GM18951 (cell line): ENCODE measurements around the gene AFG3L2.

ENCODE experiments used
- POLR2A ChIP-seq: IDR thresholded peaks from 4 replicates; pipeline ENCODE4 v1.6.1; 2011; ENCODE audit warnings: mild to moderate bottlenecking; ENCODE audit not compliant: insufficient read length, insufficient read depth; ENCODE audit errors: extremely low read depth
- in situ Hi-C: fragments of 300-500 bp; cut with MboI; formaldehyde crosslinking; loops from one replicate; pipeline ENCODE4 v1.12.0; 2022; ENCODE audit warnings: low sequenced_read_pairs, mixed read lengths, inconsistent platforms; ENCODE audit not compliant: unreplicated experiment

AFG3L2 gene

GRCh38 chr18:12388442-12388841 is 11.4 kb upstream of the AFG3L2 start:
- TF ChIP-seq POLR2A: no peak
- in situ Hi-C loops: loop anchor here (10.0 to 25.0 kb wide), 2 partner anchors 276 to 549 kb away; partner anchors contain the start of gene SEH1L

DNA sequence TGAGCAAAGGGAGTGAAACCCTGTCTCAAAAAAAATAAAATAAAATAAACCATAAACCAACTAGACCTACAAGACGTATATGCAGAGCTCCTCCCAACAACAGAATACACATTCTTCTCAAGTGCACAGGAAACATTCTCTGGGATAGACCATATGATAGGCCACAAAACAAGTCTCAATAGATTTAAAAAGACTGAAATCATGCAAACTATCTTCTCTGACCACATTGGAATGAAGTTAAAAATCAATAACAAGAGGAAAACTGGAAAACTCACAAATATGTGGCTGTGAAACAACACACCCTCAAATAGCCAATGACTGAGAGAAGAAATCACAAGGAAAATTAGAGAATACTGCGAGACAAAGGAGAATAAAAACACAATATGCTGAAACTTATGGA is 7.2 kb upstream of the AFG3L2 start:
- TF ChIP-seq POLR2A: no peak
- in situ Hi-C loops: loop anchor here (10.0 to 25.0 kb wide), 2 partner anchors 281 to 553 kb away; partner anchors contain the start of gene SEH1L

DNA sequence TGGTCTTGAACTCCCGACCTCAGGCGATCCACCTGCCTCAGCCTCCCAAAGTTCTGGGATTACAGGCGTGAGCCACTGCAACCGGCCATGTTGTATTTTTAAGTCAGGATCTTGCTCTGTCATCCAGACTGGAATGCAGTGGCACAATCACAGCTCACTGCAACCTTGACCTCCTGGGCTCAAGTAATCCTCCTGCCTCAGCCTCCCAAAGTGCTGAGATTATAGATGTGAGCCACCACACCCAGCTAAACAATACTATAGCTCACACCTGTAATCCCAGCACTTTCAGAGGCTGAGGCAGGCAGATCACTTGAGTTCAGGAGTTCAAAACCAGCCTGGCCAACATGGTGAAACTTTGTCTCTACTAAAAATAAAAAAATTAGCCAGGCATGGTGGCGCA is 6.7 kb upstream of the AFG3L2 start:
- in situ Hi-C loops: loop anchor here (10.0 to 25.0 kb wide), 2 partner anchors 281 to 554 kb away; partner anchors contain the start of gene SEH1L

- in situ Hi-C loops: loop anchor here (10.0 to 25.0 kb wide), 2 partner anchors 282 to 555 kb away; partner anchors contain the start of gene SEH1L
Observed at GRCh38 chr18:12382221-12382814, 5.3 kb upstream of the AFG3L2 start.

DNA sequence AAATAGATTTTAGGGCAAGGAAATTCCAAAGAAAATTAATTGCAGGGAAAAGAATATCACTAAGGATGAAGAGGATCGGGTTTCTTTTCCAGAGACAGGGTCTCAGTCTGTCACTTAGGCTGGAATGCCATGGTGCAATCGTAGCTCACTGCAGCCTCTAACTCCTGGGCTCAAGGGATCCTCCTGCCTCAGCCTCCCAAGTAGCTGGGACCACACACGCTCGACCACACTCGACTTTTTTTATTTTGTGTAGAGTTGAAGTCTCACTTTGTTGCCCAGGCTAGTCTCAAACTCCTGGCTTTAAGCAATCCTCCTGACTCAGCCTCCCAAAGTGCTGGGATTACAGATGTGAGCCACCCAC is 1.2 kb upstream of the AFG3L2 start:
- in situ Hi-C loops: loop anchor here (25.0 kb wide), 1 partner anchor 559 kb away; the partner anchor contains the start of gene SEH1L

GRCh38 chr18:12377556-12378197 is 650 bp upstream of the AFG3L2 start:
- TF ChIP-seq POLR2A: peak; percentile 33
- in situ Hi-C loops: loop anchor here (25.0 kb wide), 1 partner anchor 560 kb away; the partner anchor contains the start of gene SEH1L

- no peak for TF ChIP-seq POLR2A
- in situ Hi-C loops: loop anchor here (25.0 kb wide), 1 partner anchor 561 kb away; the partner anchor contains the start of gene SEH1L
Observed at GRCh38 chr18:12376034-12376753, 833 bp downstream of the AFG3L2 start.

DNA sequence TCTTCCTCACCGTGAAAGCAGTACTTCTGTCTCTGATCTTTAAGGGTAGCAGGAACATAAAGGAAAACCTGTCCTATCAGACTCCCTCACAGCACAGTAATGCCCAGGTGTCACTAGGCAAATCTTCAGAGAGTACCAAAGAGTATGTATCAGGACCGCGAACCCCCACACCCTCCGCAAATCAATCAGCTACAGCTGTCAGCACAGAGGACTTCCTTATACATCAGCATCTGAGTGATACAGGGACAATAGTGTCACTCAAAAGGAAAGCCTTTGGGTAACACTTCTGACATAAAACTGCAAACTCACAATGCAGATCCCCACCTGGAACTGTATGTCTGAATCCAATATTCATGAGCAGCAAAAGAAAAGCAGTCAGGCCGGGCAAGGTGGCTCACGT is 2.6 kb downstream of the AFG3L2 start:
- in situ Hi-C loops: no loop called here
- TF ChIP-seq POLR2A: no peak

GRCh38 chr18:12373771-12374116 is 3.3 kb downstream of the AFG3L2 start:
- in situ Hi-C loops: no loop called here
- TF ChIP-seq POLR2A: no peak

DNA sequence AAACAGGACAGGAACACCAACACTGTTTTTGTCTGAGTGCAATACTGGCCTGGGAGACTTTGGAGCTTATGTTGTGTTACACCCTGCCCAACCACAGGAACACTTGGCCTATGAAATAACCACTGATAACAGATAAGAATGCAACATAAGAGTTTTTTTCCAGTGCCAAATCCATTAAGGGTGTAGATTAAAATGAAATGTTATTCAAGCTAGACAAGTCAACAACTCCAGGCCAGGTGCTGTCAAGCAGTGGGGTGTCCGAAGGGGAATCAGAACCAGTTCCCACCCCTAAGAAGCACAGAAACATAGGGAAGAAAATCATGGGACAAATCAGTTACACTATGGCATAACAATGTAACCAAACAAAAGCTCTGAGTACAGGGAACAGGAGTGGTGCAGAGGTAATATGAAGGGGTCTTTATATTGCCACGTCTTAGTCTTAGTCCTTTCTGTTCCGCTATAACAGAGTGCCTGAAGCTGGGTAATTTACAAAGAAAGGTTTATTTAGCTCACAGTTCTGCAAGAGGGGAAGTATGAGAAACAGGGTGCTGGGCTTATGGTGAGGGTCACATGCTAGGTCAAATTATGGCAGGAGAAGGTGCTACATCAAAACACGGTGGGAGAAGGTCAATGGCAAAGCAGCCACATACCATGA is 3.8 kb downstream of the AFG3L2 start:
- in situ Hi-C loops: no loop called here

DNA sequence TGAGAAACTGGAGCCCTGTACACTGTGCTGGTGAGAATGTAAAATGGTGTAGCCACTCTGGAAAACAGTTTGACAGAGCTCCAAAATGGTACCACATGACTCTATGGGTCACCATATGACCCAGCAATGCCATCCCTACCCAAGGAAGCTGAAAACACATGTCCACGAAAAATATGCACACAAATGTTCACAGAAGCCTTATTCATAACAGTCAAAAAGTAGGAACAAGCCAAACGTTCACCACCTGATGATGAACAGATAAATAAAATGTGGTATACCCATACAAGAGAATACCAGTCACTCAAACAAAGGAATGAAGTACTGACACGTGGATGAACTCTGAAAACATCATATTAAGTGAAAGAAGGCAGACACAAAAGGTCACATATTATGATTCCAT is 4.6 kb downstream of the AFG3L2 start:
- in situ Hi-C loops: no loop called here
- no peak for TF ChIP-seq POLR2A

More for the DNA sequence above, 3.8 kb downstream of the AFG3L2 start:
- no peak for TF ChIP-seq POLR2A

GRCh38 chr18:12371590-12371989 is 5.4 kb downstream of the AFG3L2 start:
- TF ChIP-seq POLR2A: no peak
- in situ Hi-C loops: no loop called here

- no peak for TF ChIP-seq POLR2A
- in situ Hi-C loops: no loop called here
Observed at GRCh38 chr18:12369211-12369610, 7.8 kb downstream of the AFG3L2 start.

DNA sequence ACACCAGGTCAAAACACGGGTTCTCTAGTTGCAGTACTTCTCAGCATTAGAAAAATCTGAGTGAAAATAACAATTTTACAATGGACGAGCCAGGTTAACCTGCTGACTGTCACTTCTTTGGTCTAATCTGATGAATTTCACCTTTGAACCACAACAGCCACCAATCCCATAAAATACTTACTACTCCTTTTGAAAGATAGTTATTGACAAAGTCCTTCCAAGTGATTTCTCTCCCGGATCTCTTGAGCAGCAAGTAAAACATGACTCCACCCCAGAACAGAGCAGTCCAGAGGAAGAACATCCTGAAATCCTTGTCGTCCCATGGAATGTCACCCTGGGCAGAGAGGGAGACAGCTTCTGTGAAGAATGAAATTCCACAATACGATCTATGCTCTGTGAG is 10.2 kb downstream of the AFG3L2 start:
- TF ChIP-seq POLR2A: no peak
- in situ Hi-C loops: no loop called here

- no peak for TF ChIP-seq POLR2A
- in situ Hi-C loops: no loop called here
Observed at GRCh38 chr18:12366379-12366778, 10.6 kb downstream of the AFG3L2 start.
